ENCODE results near the gene UPK1A. TPM values are rescaled to one million over a fixed set of nuclear protein-coding genes. Genes with fewer than 3 reads are reported as not detected.
"Not testable (repeated sequence)": the region's sequence is repeated elsewhere in the genome, so short reads cannot be mapped to it uniquely, and the experiment has no call there.

Gene UPK1A
- total RNA-seq, 1 donor from 2014 or later = 0.77 TPM

- DNase-seq = no peak
- H3K27me3 Mint-ChIP-seq = no peaks in the 10 kb centered on the region
- intact Hi-C loops (cut with micrococcal nuclease) = loop anchor here (5.0 kb wide), 3 partner anchors 67 to 242 kb away; partner anchors contain the start of genes HSPB6 and PROSER3
- no peaks in the 10 kb centered on the region for H3K36me3 Mint-ChIP-seq (ENCODE audit: low read depth)
- H3K27ac Mint-ChIP-seq = no peak overlapping the region
- H3K9me3 Mint-ChIP-seq = no peaks in the 10 kb centered on the region
- H3K4me1 Mint-ChIP-seq = peaks cover 7% of the 10 kb centered on the region
- no peak overlapping the region for H3K4me3 Mint-ChIP-seq
These were observed 23.5 kb downstream of the UPK1A start for GRCh38 chr19:35689836-35690235.

- H3K36me3 Mint-ChIP-seq (ENCODE audit: low read depth); H3K4me3 Mint-ChIP-seq; H3K9me3 Mint-ChIP-seq: not testable (repeated sequence)
These were observed 24.8 kb downstream of the UPK1A start for GRCh38 chr19:35691106-35691505.

GRCh38 chr19:35692010-35692409 lies 25.7 kb downstream of the UPK1A start:
- Mint-ChIP-seq H3K36me3 (ENCODE audit: low read depth) (no peaks in the 10 kb centered on the region), H3K4me3 (no peak overlapping the region), H3K4me1 (peaks cover 13% of the 10 kb centered on the region), H3K27ac (peak overlapping the region; percentile 56), H3K9me3 (no peaks in the 10 kb centered on the region), H3K27me3 (no peaks in the 10 kb centered on the region)
- DNase-seq = no peak
- intact Hi-C loops (cut with micrococcal nuclease) = loop anchor here (2.0 to 5.0 kb wide), 4 partner anchors 49 to 240 kb away; partner anchors contain the start of genes HSPB6 and PROSER3

More at GRCh38 chr19:35691106-35691505, 24.8 kb downstream of the UPK1A start:
- intact Hi-C loops (cut with micrococcal nuclease) = loop anchor here (5.0 kb wide), 3 partner anchors 66 to 241 kb away; partner anchors contain the start of genes HSPB6 and PROSER3
- DNase-seq, H3K27ac Mint-ChIP-seq, H3K4me1 Mint-ChIP-seq, H3K27me3 Mint-ChIP-seq: not testable (repeated sequence)

- Mint-ChIP-seq H3K36me3 (ENCODE audit: low read depth) (no peaks in the 10 kb centered on the region), H3K9me3 (no peaks in the 10 kb centered on the region), H3K4me3 (no peak overlapping the region), H3K4me1 (peaks cover 14% of the 10 kb centered on the region), H3K27ac (no peak overlapping the region), H3K27me3 (no peaks in the 10 kb centered on the region)
- DNase-seq = no peak
- intact Hi-C loops (cut with micrococcal nuclease) = loop anchor here (1.0 to 5.0 kb wide), 6 partner anchors 24 to 239 kb away; partner anchors contain the start of genes HSPB6 and PROSER3
These were observed 27.1 kb downstream of the UPK1A start for GRCh38 chr19:35693422-35693821.

- intact Hi-C loops (cut with micrococcal nuclease) = loop anchor here (1.0 to 5.0 kb wide), 6 partner anchors 23 to 238 kb away; partner anchors contain the start of genes HSPB6 and PROSER3
- Mint-ChIP-seq H3K36me3 (ENCODE audit: low read depth) (no peaks in the 10 kb centered on the region), H3K4me3 (no peak overlapping the region), H3K27ac (peak overlapping the region; percentile 35), H3K27me3 (no peaks in the 10 kb centered on the region), H3K4me1 (peaks cover 14% of the 10 kb centered on the region), H3K9me3 (no peaks in the 10 kb centered on the region)
- DNase-seq = peak; percentile 97
These were observed 27.7 kb downstream of the UPK1A start for GRCh38 chr19:35693835-35694599.

GRCh38 chr19:35695895-35696422 lies 29.6 kb downstream of the UPK1A start:
- H3K36me3 Mint-ChIP-seq (ENCODE audit: low read depth) = no peaks in the 10 kb centered on the region
- no peaks in the 10 kb centered on the region for H3K9me3 Mint-ChIP-seq
- no peak overlapping the region for H3K27ac Mint-ChIP-seq
- H3K4me3 Mint-ChIP-seq = no peak overlapping the region
- intact Hi-C loops (cut with micrococcal nuclease) = no loop called here
- DNase-seq = no peak
- H3K27me3 Mint-ChIP-seq = no peaks in the 10 kb centered on the region
- H3K4me1 Mint-ChIP-seq = peaks cover 16% of the 10 kb centered on the region

- H3K4me3 Mint-ChIP-seq = no peak overlapping the region
- no peaks in the 10 kb centered on the region for H3K9me3 Mint-ChIP-seq
- intact Hi-C loops (cut with micrococcal nuclease) = no loop called here
- no peaks in the 10 kb centered on the region for H3K36me3 Mint-ChIP-seq (ENCODE audit: low read depth)
- no peaks in the 10 kb centered on the region for H3K27me3 Mint-ChIP-seq
- H3K27ac Mint-ChIP-seq = peak overlapping the region; percentile 48
- DNase-seq = peak; percentile 69
- peaks cover 16% of the 10 kb centered on the region for H3K4me1 Mint-ChIP-seq
These were observed 30.5 kb downstream of the UPK1A start for GRCh38 chr19:35696835-35697234.

GRCh38 chr19:35702223-35703012 lies 36.1 kb downstream of the UPK1A start:
- Mint-ChIP-seq H3K4me1 (peaks cover 7% of the 10 kb centered on the region), H3K27me3 (no peaks in the 10 kb centered on the region), H3K27ac (peak overlapping the region; percentile 92), H3K4me3 (peak overlapping the region; percentile 89), H3K9me3 (no peaks in the 10 kb centered on the region), H3K36me3 (ENCODE audit: low read depth) (peaks cover 2% of the 10 kb centered on the region)
- intact Hi-C loops (cut with micrococcal nuclease) = loop anchor here (1.0 kb wide), 2 partner anchors 9 to 15 kb away; no protein-coding TSS in a partner anchor
- peak; percentile 98 for DNase-seq

GRCh38 chr19:35703343-35703742 lies 37.0 kb downstream of the UPK1A start:
- intact Hi-C loops (cut with micrococcal nuclease) = no loop called here
- H3K9me3 Mint-ChIP-seq = no peaks in the 10 kb centered on the region
- no peaks in the 10 kb centered on the region for H3K27me3 Mint-ChIP-seq
- no peak overlapping the region for H3K27ac Mint-ChIP-seq
- peaks cover 7% of the 10 kb centered on the region for H3K4me1 Mint-ChIP-seq
- DNase-seq = no peak
- peaks cover 2% of the 10 kb centered on the region for H3K36me3 Mint-ChIP-seq (ENCODE audit: low read depth)
- no peak overlapping the region for H3K4me3 Mint-ChIP-seq

GRCh38 chr19:35704218-35704617 lies 37.9 kb downstream of the UPK1A start, which contains the start of gene ZBTB32:
ZBTB32 (plus strand) TSS chr19:35704558; CDS start chr19:35714627, 10,069 bp downstream.
- DNase-seq = peak; percentile 72
- H3K4me3 Mint-ChIP-seq = no peak within 1 kb of the TSS
- H3K36me3 Mint-ChIP-seq (ENCODE audit: low read depth) = peaks cover 2% of the 10 kb centered on the region
- H3K27ac Mint-ChIP-seq = no peak within 1 kb of the TSS
- intact Hi-C loops (cut with micrococcal nuclease) = no loop called here
- H3K27me3 Mint-ChIP-seq = no peaks in the 10 kb centered on the region
- H3K4me1 Mint-ChIP-seq = peaks cover 7% of the 10 kb centered on the region
- no peaks in the 10 kb centered on the region for H3K9me3 Mint-ChIP-seq

- DNase-seq = no peak
- H3K27me3 Mint-ChIP-seq = no peaks in the 10 kb centered on the region
- H3K36me3 Mint-ChIP-seq (ENCODE audit: low read depth) = peaks cover 2% of the 10 kb centered on the region
- peaks cover 25% of the 10 kb centered on the region for H3K4me1 Mint-ChIP-seq
- intact Hi-C loops (cut with micrococcal nuclease) = no loop called here
- H3K9me3 Mint-ChIP-seq = no peaks in the 10 kb centered on the region
- no peak overlapping the region for H3K4me3 Mint-ChIP-seq
- H3K27ac Mint-ChIP-seq = no peak overlapping the region
These were observed 42.1 kb downstream of the UPK1A start for GRCh38 chr19:35708391-35708790.

- H3K27ac Mint-ChIP-seq = peak overlapping the region; percentile 96
- peaks cover 42% of the 10 kb centered on the region for H3K4me1 Mint-ChIP-seq
- intact Hi-C loops (cut with micrococcal nuclease) = loop anchor here (1.0 to 5.0 kb wide), 3 partner anchors 9 to 84 kb away; partner anchors contain the start of gene RBM42
- H3K27me3 Mint-ChIP-seq = no peaks in the 10 kb centered on the region
- peaks cover 26% of the 10 kb centered on the region for H3K36me3 Mint-ChIP-seq (ENCODE audit: low read depth)
- DNase-seq = peak; percentile 89
- H3K9me3 Mint-ChIP-seq = no peaks in the 10 kb centered on the region
- peak overlapping the region; percentile 65 for H3K4me3 Mint-ChIP-seq
These were observed 44.7 kb downstream of the UPK1A start for GRCh38 chr19:35710784-35711723.
